Tibial nerve (tissue), 4 donors: ENCODE measurements around the gene TNFAIP2.

Experiments used
- CTCF ChIP-seq, 5 experiments: fragments of 200-600 bp in 3 of 5; fragments of 450-650 bp in 2 of 5; sonication (generic) in 3 of 5; IDR thresholded peaks; one replicate each; pipeline ENCODE4 v1.5.1; 2016 to 2019; ENCODE audit warnings: antibody characterized with exemption in 5 of 5, mild to moderate bottlenecking in 3 of 5, moderate library complexity in 2 of 5
- EP300 ChIP-seq, 2 donors: sonication (generic); formaldehyde crosslinking; IDR thresholded peaks; one replicate each; pipeline ENCODE4 v1.6.1; 2017; ENCODE audit warnings: antibody characterized with exemption in 2 of 2, mild to moderate bottlenecking in 1 of 2

GRCh38 chr14:103100281-103101121 lies 22.8 kb upstream of the TNFAIP2 start:
- TF ChIP-seq CTCF (IDR thresholded peaks at IDR 0.05): no peak
- no peak for TF ChIP-seq EP300 (IDR thresholded peaks at IDR 0.05)
